ENCODE data around the gene ADIPOR2. TPM values are rescaled to one million over a fixed set of nuclear protein-coding genes. Genes with fewer than 3 reads are reported as not detected.

Gene ADIPOR2
- total and polyA plus RNA-seq, 10 of the 15 experiments (the other 5 are each of a cell fraction or from before 2014, with no cell fraction given): 8.6 to 65.0 (median 38.0) TPM

DNA sequence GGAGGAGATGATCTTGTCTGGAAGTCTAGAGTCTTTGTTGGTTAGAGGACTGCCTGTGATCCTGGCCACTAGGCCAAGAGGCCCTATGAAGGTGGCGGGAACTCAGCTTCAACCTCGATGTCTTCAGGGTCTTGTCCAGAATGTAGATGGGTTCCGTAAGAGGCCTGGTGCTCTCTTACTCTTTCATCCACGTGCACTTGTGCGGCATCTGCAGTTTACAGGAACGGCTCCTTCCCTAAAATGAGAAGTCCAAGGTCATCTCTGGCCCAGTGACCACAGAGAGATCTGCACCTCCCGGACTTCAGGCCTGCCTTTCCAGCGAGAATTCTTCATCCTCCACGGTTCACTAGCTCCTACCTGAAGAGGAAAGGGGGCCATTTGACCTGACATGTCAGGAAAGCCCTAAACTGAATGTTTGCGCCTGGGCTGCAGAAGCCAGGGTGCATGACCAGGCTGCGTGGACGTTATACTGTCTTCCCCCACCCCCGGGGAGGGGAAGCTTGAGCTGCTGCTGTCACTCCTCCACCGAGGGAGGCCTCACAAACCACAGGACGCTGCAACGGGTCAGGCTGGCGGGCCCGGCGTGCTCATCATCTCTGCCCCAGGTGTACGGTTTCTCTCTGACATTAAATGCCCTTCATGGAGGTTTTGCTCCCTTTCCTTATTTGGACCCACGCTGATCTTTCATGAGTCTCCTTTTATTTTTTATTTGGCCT, 44.1 kb upstream of the ADIPOR2 start:
- FAIRE-seq (no peak), ATAC-seq (no peak), DNase-seq (ENCODE audit: low read depth, low spot score) (no peak)
- ChIA-PET SMC1A (ENCODE audit: uncharacterized antibody, unreplicated experiment) (interaction anchor here (0.9 to 3.7 kb wide), 3 partner anchors 12 to 144 kb away, joined by 3 to 17 read pairs (median 7); no protein-coding TSS in a partner anchor), RAD21 (ENCODE audit: unreplicated experiment) (interaction anchor here (13.4 kb wide), 1 partner anchor 144 kb away, joined by 234 read pairs; no protein-coding TSS in a partner anchor), POLR2A (no interaction called here), CTCF (interaction anchor here (0.8 to 20.1 kb wide), 3 partner anchors 12 to 313 kb away, joined by 3 to 434 read pairs (median 110); no protein-coding TSS in a partner anchor)
- no peaks in the 10 kb centered on the region for H3K4me1 ChIP-seq (ENCODE audit: control insufficient read depth, insufficient read depth, low read length)
- no peaks in the 10 kb centered on the region for H3K36me3 ChIP-seq (ENCODE audit: control insufficient read depth in 2 of 2, insufficient read depth in 2 of 2, low read length in 1 of 2)
- H3K4me3 ChIP-seq: no peak overlapping the region
- H3K4me2 ChIP-seq (ENCODE audit: control insufficient read depth, insufficient read depth): no peak overlapping the region
- no TSS peak for BruUV-seq (replicated peaks)
- in situ Hi-C loops (cut with MboI) (loop anchor here (5.0 to 10.0 kb wide), 3 partner anchors 141 to 938 kb away; no protein-coding TSS in a partner anchor), intact Hi-C loops (cut with micrococcal nuclease; ENCODE audit: unreplicated experiment) (no loop called here)
- TF ChIP-seq ZNF274 (IDR thresholded peaks at IDR 0.05; ENCODE audit: insufficient read depth, insufficient read length) (no peak), HCFC1 (IDR thresholded peaks at IDR 0.05; ENCODE audit: low read length) (no peak), ZBED1 (IDR thresholded peaks at IDR 0.05; ENCODE audit: borderline replicate concordance) (no peak)
- TF ChIP-seq, protein P1, sequence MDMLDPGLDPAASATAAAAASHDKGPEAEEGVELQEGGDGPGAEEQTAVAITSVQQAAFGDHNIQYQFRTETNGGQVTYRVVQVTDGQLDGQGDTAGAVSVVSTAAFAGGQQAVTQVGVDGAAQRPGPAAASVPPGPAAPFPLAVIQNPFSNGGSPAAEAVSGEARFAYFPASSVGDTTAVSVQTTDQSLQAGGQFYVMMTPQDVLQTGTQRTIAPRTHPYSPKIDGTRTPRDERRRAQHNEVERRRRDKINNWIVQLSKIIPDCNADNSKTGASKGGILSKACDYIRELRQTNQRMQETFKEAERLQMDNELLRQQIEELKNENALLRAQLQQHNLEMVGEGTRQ (IDR thresholded peaks at IDR 0.05; ENCODE audit: borderline replicate concordance, low read depth, low read length): no peak
- TF ChIP-seq, protein P2, sequence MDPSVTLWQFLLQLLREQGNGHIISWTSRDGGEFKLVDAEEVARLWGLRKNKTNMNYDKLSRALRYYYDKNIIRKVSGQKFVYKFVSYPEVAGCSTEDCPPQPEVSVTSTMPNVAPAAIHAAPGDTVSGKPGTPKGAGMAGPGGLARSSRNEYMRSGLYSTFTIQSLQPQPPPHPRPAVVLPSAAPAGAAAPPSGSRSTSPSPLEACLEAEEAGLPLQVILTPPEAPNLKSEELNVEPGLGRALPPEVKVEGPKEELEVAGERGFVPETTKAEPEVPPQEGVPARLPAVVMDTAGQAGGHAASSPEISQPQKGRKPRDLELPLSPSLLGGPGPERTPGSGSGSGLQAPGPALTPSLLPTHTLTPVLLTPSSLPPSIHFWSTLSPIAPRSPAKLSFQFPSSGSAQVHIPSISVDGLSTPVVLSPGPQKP (IDR thresholded peaks at IDR 0.05; ENCODE audit: low read depth, low read length): no peak
- TF ChIP-seq, protein P3, sequence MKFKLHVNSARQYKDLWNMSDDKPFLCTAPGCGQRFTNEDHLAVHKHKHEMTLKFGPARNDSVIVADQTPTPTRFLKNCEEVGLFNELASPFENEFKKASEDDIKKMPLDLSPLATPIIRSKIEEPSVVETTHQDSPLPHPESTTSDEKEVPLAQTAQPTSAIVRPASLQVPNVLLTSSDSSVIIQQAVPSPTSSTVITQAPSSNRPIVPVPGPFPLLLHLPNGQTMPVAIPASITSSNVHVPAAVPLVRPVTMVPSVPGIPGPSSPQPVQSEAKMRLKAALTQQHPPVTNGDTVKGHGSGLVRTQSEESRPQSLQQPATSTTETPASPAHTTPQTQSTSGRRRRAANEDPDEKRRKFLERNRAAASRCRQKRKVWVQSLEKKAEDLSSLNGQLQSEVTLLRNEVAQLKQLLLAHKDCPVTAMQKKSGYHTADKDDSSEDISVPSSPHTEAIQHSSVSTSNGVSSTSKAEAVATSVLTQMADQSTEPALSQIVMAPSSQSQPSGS (IDR thresholded peaks at IDR 0.05; ENCODE audit: low read length): no peak
- no peak overlapping the region for H3K9ac ChIP-seq (ENCODE audit: control insufficient read depth, insufficient read depth, low read length)
- no peak overlapping the region for H2AFZ ChIP-seq (ENCODE audit: control insufficient read depth, low read depth, low read length)
- no peaks in the 10 kb centered on the region for H3K27me3 ChIP-seq (replicated peaks in 1 of 2; ENCODE audit: control insufficient read depth in 2 of 2, insufficient read depth in 2 of 2, low read length in 1 of 2)
- no peak overlapping the region for H3K27ac ChIP-seq (ENCODE audit: control insufficient read depth, insufficient read depth)
- H3K79me2 ChIP-seq (ENCODE audit: control insufficient read depth, insufficient read depth, low read length): no peaks in the 10 kb centered on the region
- H4K20me1 ChIP-seq (ENCODE audit: control insufficient read depth, insufficient read depth): no peaks in the 10 kb centered on the region
- no peaks in the 10 kb centered on the region for H3K9me3 ChIP-seq (replicated peaks; ENCODE audit: control insufficient read depth, insufficient read depth, low read length)
- 66% methylated on average over 21 of the region's 21 CpGs for WGBS (ENCODE audit: insufficient coverage, insufficient replicate concordance, low lambda C conversion rate, missing lambda C conversion rate)

Data from GM12878 (cell line).